HCT116 (cell line): Measurements from ENCODE around the gene JAK1. TPM values are rescaled to one million over a fixed set of nuclear protein-coding genes. Genes with fewer than 3 reads are reported as not detected.

Experiments
- ATAC-seq: fragments of 200-7000 bp; cut with Tn5 transposase; 2 replicates; pipeline ENCODE4 v1.9.1; 2020; ENCODE audit warnings: mild to moderate bottlenecking, moderate library complexity
- BruUV-seq: library from RNA; stranded (reverse); fragments of 400-500 nt; replicated peaks from 2 replicates; lab custom pipeline; 2021; lab: Mats Ljungman, UMichigan
- CTCF ChIA-PET: fragments of 300-600 bp; sonication (Branson Sonifier 250); formaldehyde crosslinking; loops from one replicate; lab custom pipeline; 2021; ENCODE audit warnings: antibody characterized with exemption; lab: Charles Lee
- POLR2A ChIA-PET: fragments of 300-600, 350-600 bp; sonication (Branson Sonifier 250); formaldehyde crosslinking; loops from one replicate; lab custom pipeline; 2021; ENCODE audit warnings: antibody characterized with exemption; lab: Charles Lee
- RAD21 ChIA-PET, 2 experiments: fragments of 300-600 bp; sonication (Branson Sonifier 250); formaldehyde crosslinking; loops; one replicate each; lab custom pipeline; 2023; ENCODE audit warnings: low total read pairs in 2 of 2; ENCODE audit not compliant: uncharacterized antibody in 2 of 2, unreplicated experiment in 2 of 2, low non-redundant PET in 1 of 2; lab: Charles Lee
- DNase-seq: peaks from one replicate; pipeline ENCODE4 v3.0.0-alpha.2; 2010; ENCODE audit warnings: low read depth, low spot score
- H2AFZ ChIP-seq: fragments of 200-600 bp; shearing (Covaris generic), sonication (generic); 2 replicates; pipeline ENCODE4 v1.6.1; 2017; ENCODE audit warnings: low read depth, mixed run types, mixed read lengths, antibody characterized with exemption, low read length; ENCODE audit not compliant: poor library complexity, severe bottlenecking
- H3K27ac ChIP-seq: 2 replicates; pipeline ENCODE4 v1.5.1; 2012; ENCODE audit warnings: low read depth, low read length
- H3K27me3 ChIP-seq: fragments of 200-600 bp; sonication (generic); 2 replicates; pipeline ENCODE4 v1.6.1; 2016; ENCODE audit warnings: mixed run types, low read length, mixed read lengths; ENCODE audit not compliant: insufficient read depth
- H3K36me3 ChIP-seq, 2 experiments: fragments of 200-500 bp in 1 of 2; fragments of 200-600 bp in 1 of 2; sonication (Bioruptor generic) in 1 of 2; sonication (generic) in 1 of 2; 2 replicates each; pipeline versions ENCODE4 v1.5.1 to v1.6.1; 2014 to 2016; ENCODE audit warnings: low read length in 2 of 2, inconsistent platforms in 1 of 2, mixed read lengths in 1 of 2, mixed run types in 1 of 2; ENCODE audit not compliant: insufficient read depth in 2 of 2, control insufficient read depth in 1 of 2
- H3K4me1 ChIP-seq, 2 experiments: fragments of 200-600 bp in 1 of 2; sonication (generic) in 1 of 2; 2 replicates each; pipeline versions ENCODE4 v1.5.1 to v1.6.1; 2012 to 2017; ENCODE audit warnings: low read length in 2 of 2, inconsistent platforms in 1 of 2, mild to moderate bottlenecking in 1 of 2, mixed read lengths in 1 of 2, mixed run types in 1 of 2, moderate library complexity in 1 of 2; ENCODE audit not compliant: insufficient read depth in 2 of 2, control insufficient read depth in 1 of 2
- H3K4me2 ChIP-seq: fragments of 200-600 bp; sonication (generic); 2 replicates; pipeline ENCODE4 v1.6.1; 2017; ENCODE audit warnings: mixed run types, low read length, mixed read lengths
- H3K4me3 ChIP-seq, 2 experiments: fragments of 200-600 bp in 1 of 2; sonication (generic) in 1 of 2; replicated peaks in 1 of 2; 2 replicates each; pipeline ENCODE4 v1.5.1; 2011 to 2016; ENCODE audit warnings: low read length in 2 of 2, control low read depth in 1 of 2, low read depth in 1 of 2, mild to moderate bottlenecking in 1 of 2, mixed read lengths in 1 of 2, mixed run types in 1 of 2
- H3K79me2 ChIP-seq: fragments of 200-600 bp; sonication (generic); 2 replicates; pipeline ENCODE4 v1.6.1; 2017; ENCODE audit warnings: mild to moderate bottlenecking, mixed run types, low read length, moderate library complexity, mixed read lengths; ENCODE audit not compliant: insufficient read depth
- H3K9ac ChIP-seq: fragments of 200-600 bp; sonication (generic); 2 replicates; pipeline ENCODE4 v1.6.1; 2016; ENCODE audit warnings: low read length, mixed read lengths
- H3K9me2 ChIP-seq: fragments of 200-600 bp; sonication (generic), shearing (Covaris generic); 2 replicates; pipeline ENCODE4 v1.6.1; 2017; ENCODE audit warnings: mixed run types, mild to moderate bottlenecking, moderate library complexity; ENCODE audit not compliant: insufficient read depth
- H3K9me3 ChIP-seq, 2 experiments: fragments of 200-500 bp in 1 of 2; fragments of 200-600 bp in 1 of 2; sonication (Bioruptor generic) in 1 of 2; sonication (generic) in 1 of 2; 2 replicates each; pipeline ENCODE4 v1.6.1; 2014 to 2017; ENCODE audit warnings: low read length in 2 of 2, mixed read lengths in 2 of 2, inconsistent platforms in 1 of 2, low read depth in 1 of 2, mild to moderate bottlenecking in 1 of 2, mixed run types in 1 of 2, moderate library complexity in 1 of 2; ENCODE audit not compliant: control insufficient read depth in 1 of 2, insufficient read depth in 1 of 2
- H4K20me1 ChIP-seq: fragments of 200-600 bp; sonication (generic), shearing (Covaris generic); 2 replicates; pipeline ENCODE4 v1.6.1; 2017; ENCODE audit warnings: mixed run types, mild to moderate bottlenecking, moderate library complexity; ENCODE audit not compliant: insufficient read depth
- CBX3 ChIP-seq: IDR thresholded peaks from 2 replicates; pipeline ENCODE4 v1.6.1; 2012; ENCODE audit warnings: low read depth
- CEBPB ChIP-seq: IDR thresholded peaks from 2 replicates; pipeline ENCODE4 v1.6.1; 2012; ENCODE audit warnings: low read depth
- EGR1 ChIP-seq: IDR thresholded peaks from 2 replicates; pipeline ENCODE4 v1.6.1; 2012; ENCODE audit warnings: low read depth
- EZH2 ChIP-seq: fragments of 200-600 bp; sonication (generic); IDR thresholded peaks from 2 replicates; pipeline ENCODE4 v1.6.1; 2017; ENCODE audit warnings: antibody characterized with exemption, mixed run types
- EZH2phosphoT487 ChIP-seq: fragments of 200-600 bp; IDR thresholded peaks from 2 replicates; pipeline ENCODE4 v1.6.1; 2018; ENCODE audit warnings: antibody characterized with exemption, borderline replicate concordance
- FOSL1 ChIP-seq: IDR thresholded peaks from 2 replicates; pipeline ENCODE4 v1.6.1; 2012; ENCODE audit warnings: low read depth
- POLR2A ChIP-seq: IDR thresholded peaks from 2 replicates; pipeline ENCODE4 v1.7.0; 2011; ENCODE audit warnings: borderline replicate concordance; ENCODE audit not compliant: insufficient read depth, insufficient read length; ENCODE audit errors: extremely low read depth
- POLR2AphosphoS5 ChIP-seq: IDR thresholded peaks from 2 replicates; pipeline ENCODE4 v1.6.1; 2011; ENCODE audit warnings: mild to moderate bottlenecking, low read depth, low read length, moderate library complexity
- RAD21 ChIP-seq: IDR thresholded peaks from 2 replicates; pipeline ENCODE4 v1.6.1; 2012; ENCODE audit warnings: low read depth, mild to moderate bottlenecking
- REST ChIP-seq: IDR thresholded peaks from 2 replicates; pipeline ENCODE4 v1.6.1; 2012; ENCODE audit warnings: low read depth
- SIN3A ChIP-seq: IDR thresholded peaks from 2 replicates; pipeline ENCODE4 v1.6.1; 2012; ENCODE audit warnings: low read depth
- SP1 ChIP-seq: IDR thresholded peaks from 2 replicates; pipeline ENCODE4 v1.6.1; 2012; ENCODE audit warnings: low read depth
- SRF ChIP-seq: IDR thresholded peaks from 2 replicates; pipeline ENCODE4 v1.6.1; 2012; ENCODE audit warnings: low read depth
- TCF7L2 ChIP-seq: IDR thresholded peaks from 2 replicates; pipeline ENCODE4 v1.7.0; 2011; ENCODE audit warnings: borderline replicate concordance, inconsistent platforms; ENCODE audit not compliant: insufficient read depth, insufficient read length; ENCODE audit errors: extremely low read depth
- ZBTB33 ChIP-seq: IDR thresholded peaks from 2 replicates; pipeline ENCODE4 v1.6.1; 2011; ENCODE audit warnings: mild to moderate bottlenecking, low read length, moderate library complexity; ENCODE audit not compliant: insufficient replicate concordance; ENCODE audit errors: extremely low read depth
- ZFX ChIP-seq: fragments of 450-650 bp; IDR thresholded peaks from 2 replicates; pipeline ENCODE4 v1.6.1; 2017
- ZNF274 ChIP-seq: fragments of 200-500 bp; sonication (Bioruptor generic); IDR thresholded peaks from 2 replicates; pipeline ENCODE4 v1.6.1; 2014; ENCODE audit warnings: mild to moderate bottlenecking, low read depth, low read length, inconsistent platforms
- intact Hi-C: fragments of 100-400 bp; cut with micrococcal nuclease; formaldehyde crosslinking; loops from 2 replicates; pipeline ENCODE4 v1.10.0; 2022
- total RNA-seq: library from RNA; stranded (reverse); gene quantifications from one replicate; pipeline ENCODE4 v1.2.1, GENCODE V29; 2021; ENCODE audit not compliant: unreplicated experiment
- TF ChIP-seq, protein P1 (sequence below): IDR thresholded peaks from 2 replicates; pipeline ENCODE4 v1.6.1; 2012

The JAK1 gene
- total RNA-seq, 1 experiment from 2014 or later, result 53.2 TPM

GRCh38 chr1:64880449-64880848 is 85.9 kb downstream of the JAK1 start:
- RAD21 ChIA-PET, result no interaction called here
- POLR2A ChIA-PET, result no interaction called here
- intact Hi-C loops, result no loop called here
- Histone ChIP-seq H3K9me3 (no peaks in the 10 kb centered on the region), H3K79me2 (no peaks in the 10 kb centered on the region), H3K27me3 (no peaks in the 10 kb centered on the region), H2AFZ (no peak overlapping the region), H3K27ac (no peak overlapping the region), H3K9me2 (no peaks in the 10 kb centered on the region), H3K36me3 (no peaks in the 10 kb centered on the region; a peak in 1 of 4 replicates), H4K20me1 (no peaks in the 10 kb centered on the region), H3K4me1 (no peaks in the 10 kb centered on the region), H3K4me3 (no peak overlapping the region), H3K4me2 (no peak overlapping the region), H3K9ac (no peak overlapping the region)
- BruUV-seq, result no TSS peak
- CTCF ChIA-PET, result no interaction called here
- TF ChIP-seq RAD21 (no peak), POLR2AphosphoS5 (no peak), ZNF274 (no peak), SP1 (no peak), EGR1 (no peak), CBX3 (no peak), CEBPB (no peak), ZBTB33 (no peak), SRF (no peak), EZH2 (no peak), TCF7L2 (no peak), SIN3A (no peak), REST (no peak), FOSL1 (no peak), ZFX (no peak), POLR2A (no peak), EZH2phosphoT487 (no peak)
- TF ChIP-seq, protein P1, sequence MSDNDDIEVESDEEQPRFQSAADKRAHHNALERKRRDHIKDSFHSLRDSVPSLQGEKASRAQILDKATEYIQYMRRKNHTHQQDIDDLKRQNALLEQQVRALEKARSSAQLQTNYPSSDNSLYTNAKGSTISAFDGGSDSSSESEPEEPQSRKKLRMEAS, result no peak
- ATAC-seq, result no peak
- no peak for DNase-seq
